DMS114 treated with DMSO at 0.1 percent for 48 hours (cell line): Measurements from ENCODE around the gene SPRYD3.

Experiments
- DNase-seq: peaks from one replicate; lab custom pipeline; 2025; ENCODE audit not compliant: unreplicated experiment; lab: John Stamatoyannopoulos, UW

SPRYD3 gene

GRCh38 chr12:53078425-53079225 lies 565 bp downstream of the SPRYD3 start:
- DNase-seq, result no peak

GRCh38 chr12:53077030-53077429 lies 2.2 kb downstream of the SPRYD3 start:
- no peak for DNase-seq

GRCh38 chr12:53076461-53076860 lies 2.7 kb downstream of the SPRYD3 start:
- no peak for DNase-seq

- no peak for DNase-seq
Observed at GRCh38 chr12:53074999-53075370, 4.2 kb downstream of the SPRYD3 start.

GRCh38 chr12:53074283-53074998 lies 4.7 kb downstream of the SPRYD3 start:
- no peak for DNase-seq

GRCh38 chr12:53073881-53074280 lies 5.3 kb downstream of the SPRYD3 start:
- DNase-seq, result no peak

GRCh38 chr12:53071591-53072551 lies 7.3 kb downstream of the SPRYD3 start:
- no peak for DNase-seq

- DNase-seq, result no peak
Observed at GRCh38 chr12:53070877-53071492, 8.2 kb downstream of the SPRYD3 start.

- DNase-seq, result no peak
Observed at GRCh38 chr12:53069621-53070410, 9.4 kb downstream of the SPRYD3 start.

GRCh38 chr12:53068811-53069585 lies 10.2 kb downstream of the SPRYD3 start:
- DNase-seq, result no peak

- no peak for DNase-seq
Observed at GRCh38 chr12:53067993-53068770, 11.0 kb downstream of the SPRYD3 start.

GRCh38 chr12:53067074-53067992 lies 11.9 kb downstream of the SPRYD3 start:
- no peak for DNase-seq

- DNase-seq, result peak; percentile 60
Observed at GRCh38 chr12:53065975-53066931, 12.9 kb downstream of the SPRYD3 start.

GRCh38 chr12:53065470-53065869 lies 13.7 kb downstream of the SPRYD3 start:
- no peak for DNase-seq

GRCh38 chr12:53064613-53065436 lies 14.4 kb downstream of the SPRYD3 start:
- DNase-seq, result no peak
